ENCODE data around the gene LGI2.

- TF ChIP-seq CTCF (IDR thresholded peaks at IDR 0.05) (no peak), POLR2A (IDR thresholded peaks at IDR 0.05) (no peak)
These were observed 38.3 kb upstream of the LGI2 start for GRCh38 chr4:25069014-25069413.
